PFSK-1 (cell line): ENCODE measurements around the gene GJB4.

Experiments
- POLR2AphosphoS5 ChIP-seq: IDR thresholded peaks from 2 replicates; pipeline ENCODE4 v1.6.1; 2012; ENCODE audit warnings: low read depth, mild to moderate bottlenecking, control low read depth, low read length, moderate library complexity
- REST ChIP-seq, 2 experiments: IDR thresholded peaks; 2 replicates each; pipeline versions ENCODE4 v1.6.1 to v1.8.0; 2011 to 2012; ENCODE audit warnings: low read depth in 2 of 2, low read length in 2 of 2, control low read depth in 1 of 2, inconsistent platforms in 1 of 2, mild to moderate bottlenecking in 1 of 2, moderate library complexity in 1 of 2; ENCODE audit not compliant: insufficient read depth in 1 of 2

DNA sequence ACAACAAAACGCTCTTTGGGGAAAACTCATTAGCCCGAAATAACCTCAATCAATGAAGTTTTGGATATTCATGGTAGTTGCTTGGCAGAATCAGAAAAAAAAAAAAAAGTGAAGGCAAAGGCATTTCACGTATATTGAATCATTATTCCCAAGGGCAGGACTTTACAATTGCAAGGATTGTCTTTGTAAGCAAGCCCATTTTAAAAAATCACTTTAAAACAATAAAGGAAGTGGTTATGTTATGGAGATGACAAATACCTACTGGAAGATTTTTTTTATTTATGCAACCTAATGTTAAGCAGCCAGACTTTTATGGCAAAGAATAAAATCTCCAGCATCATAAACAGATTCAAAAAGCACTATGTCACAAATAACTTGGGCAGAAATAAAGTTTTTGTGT, 9.3 kb downstream of the GJB4 start:
- no peak for TF ChIP-seq POLR2AphosphoS5
- no peak for TF ChIP-seq REST (IDR thresholded peaks at IDR 0.05; ENCODE audit: insufficient read depth in 1 of 2, low read depth in 2 of 2, low read length in 2 of 2)
